Lung (tissue), 16 donors: ENCODE measurements around the gene TMEM132E. TPM values are rescaled to one million over a fixed set of nuclear protein-coding genes. Genes with fewer than 3 reads are reported as not detected.

Experiments used
- ATAC-seq: fragments of 200-7000 bp; cut with Tn5 transposase; one replicate; pipeline ENCODE4 v1.9.1; 2020; ENCODE audit warnings: moderate number of reproducible peaks; ENCODE audit not compliant: insufficient read depth, low FRiP score
- DNase-seq, 3 donors: peaks; one replicate each; pipeline ENCODE4 v3.0.0-alpha.2; 2013 to 2017
- H3K27ac ChIP-seq, 2 donors: one replicate each; pipeline ENCODE4 v1.5.1; 2013; ENCODE audit warnings: mild to moderate bottlenecking in 2 of 2, moderate library complexity in 2 of 2, control low read depth in 1 of 2, inconsistent platforms in 1 of 2, low read depth in 1 of 2, low read length in 1 of 2
- H3K27me3 ChIP-seq, 3 donors: one replicate each; pipeline ENCODE4 v1.5.1; 2013; ENCODE audit warnings: low read length in 2 of 3; ENCODE audit not compliant: control insufficient read depth in 3 of 3, insufficient read depth in 3 of 3
- H3K36me3 ChIP-seq, 4 donors: one replicate each; pipeline ENCODE4 v1.5.1; 2013; ENCODE audit warnings: low read length in 4 of 4, mild to moderate bottlenecking in 1 of 4, moderate library complexity in 1 of 4; ENCODE audit not compliant: control insufficient read depth in 4 of 4, insufficient read depth in 4 of 4
- H3K4me1 ChIP-seq, 5 donors: one replicate each; pipeline ENCODE4 v1.5.1; 2013; ENCODE audit warnings: low read length in 5 of 5, mild to moderate bottlenecking in 2 of 5, moderate library complexity in 1 of 5; ENCODE audit not compliant: control insufficient read depth in 5 of 5, insufficient read depth in 5 of 5
- H3K4me3 ChIP-seq: one replicate; pipeline ENCODE4 v1.5.1; 2013; ENCODE audit warnings: mild to moderate bottlenecking, control low read depth, moderate library complexity
- H3K9ac ChIP-seq, 2 donors: one replicate each; pipeline ENCODE4 v1.5.1; 2013; ENCODE audit warnings: low read length in 2 of 2, control low read depth in 1 of 2; ENCODE audit not compliant: insufficient read depth in 1 of 2
- H3K9me3 ChIP-seq, 4 donors: one replicate each; pipeline ENCODE4 v1.5.1; 2013; ENCODE audit warnings: low read length in 3 of 4, mild to moderate bottlenecking in 1 of 4, moderate library complexity in 1 of 4; ENCODE audit not compliant: control insufficient read depth in 4 of 4, insufficient read depth in 3 of 4
- CTCF ChIP-seq: IDR thresholded peaks from 2 replicates; pipeline ENCODE4 v1.5.1; 2012; ENCODE audit warnings: mild to moderate bottlenecking; ENCODE audit errors: control extremely low read depth, extremely low read depth
- WGBS, 2 donors: extraction: QIAGEN DNeasy Blood & Tissue Kit; methylation state at CpG; one replicate each; pipeline ENCODE4 v1.1.7; 2013; 5-methylcytosine and 5-hydroxymethylcytosine counted together
- long read RNA-seq, 5 donors: transcript quantifications; one replicate each; lab custom pipeline, GENCODE V29; 2026
- polyA plus RNA-seq, 2 donors: library from polyadenylated mRNA; stranded (reverse); fragments of 200-250 nt; gene quantifications; one replicate each; pipeline ENCODE4 v1.2.1, GENCODE V29; 2013
- total RNA-seq, 2 donors: library from RNA; depleted of rRNA in 1 of 2; stranded (reverse); fragments of >200 nt in 1 of 2; gene quantifications; one replicate each; pipeline ENCODE4 v1.2.1, GENCODE V29; 2014 to 2021
- donor health status: control.
- donor health status: control.
- donor health status: Bipolar disorder and iron deficiency.
- donor health status: healthy.
- donor health status: DM: yes; HTN: yes; CAD: no.

The TMEM132E gene
- total RNA-seq (under 1 TPM; 0.09 to 0.17 TPM), polyA plus RNA-seq (under 1 TPM; 0.02 to 0.05 TPM)
- long read RNA-seq, donor 1, result 0 reads
- long read RNA-seq, donor 2, result 0 reads
- long read RNA-seq, donor 3, result 0 reads
- long read RNA-seq, donor 4, result 0 reads
- long read RNA-seq, donor 5, result 0 reads

- H3K27me3 ChIP-seq, result peaks cover 9 to 75% (median 60%) of the 10 kb centered on the region in 3 donors
- 1% methylated on average over 72 to 101 of the region's 101 CpGs for WGBS, 2 donors
- peak within 1 kb of the TSS; percentile 30 for H3K4me3 ChIP-seq
- peak; percentile 28 for ATAC-seq
- H3K9me3 ChIP-seq, result peaks cover 0 to 3% (median 0%) of the 10 kb centered on the region in 4 donors
- TF ChIP-seq CTCF, result no peak
- H3K27ac ChIP-seq, result no peak within 1 kb of the TSS
- peaks cover 0 to 38% (median 0%) of the 10 kb centered on the region in 5 donors for H3K4me1 ChIP-seq
- DNase-seq, result peak; percentile 68 to 72 (median 68)
- H3K9ac ChIP-seq, result no peak within 1 kb of the TSS
- no peaks in the 10 kb centered on the region for H3K36me3 ChIP-seq
Observed at GRCh38 chr17:34579017-34579946, at the start of gene TMEM132E. TMEM132E (plus strand) TSS chr17:34579582; CDS start chr17:34581077, 1,495 bp downstream.

GRCh38 chr17:34530918-34531317 is 48.5 kb upstream of the TMEM132E start:
- no peaks in the 10 kb centered on the region for H3K36me3 ChIP-seq
- no peak overlapping the region for H3K9ac ChIP-seq
- no peaks in the 10 kb centered on the region for H3K4me1 ChIP-seq
- H3K27me3 ChIP-seq, result peaks cover 0 to 7% (median 2%) of the 10 kb centered on the region in 3 donors
- no peak for ATAC-seq
- H3K9me3 ChIP-seq, result no peaks in the 10 kb centered on the region
- 39 to 48% methylated on average over 3 of the region's 3 CpGs for WGBS, 2 donors
- DNase-seq, result no peak
- no peak for TF ChIP-seq CTCF
- no peak overlapping the region for H3K27ac ChIP-seq
- H3K4me3 ChIP-seq, result no peak overlapping the region

GRCh38 chr17:34532281-34533065 is 46.9 kb upstream of the TMEM132E start:
- no peak for TF ChIP-seq CTCF
- DNase-seq (peak in 1 of 3 donors; percentile 9), ATAC-seq (no peak)
- H3K4me3 ChIP-seq, result no peak overlapping the region
- no peaks in the 10 kb centered on the region for H3K36me3 ChIP-seq
- peaks cover 0 to 2% (median 0%) of the 10 kb centered on the region in 4 donors for H3K9me3 ChIP-seq
- H3K27ac ChIP-seq, result no peak overlapping the region
- no peaks in the 10 kb centered on the region for H3K4me1 ChIP-seq
- peaks cover 0 to 7% (median 2%) of the 10 kb centered on the region in 3 donors for H3K27me3 ChIP-seq
- no peak overlapping the region for H3K9ac ChIP-seq
- WGBS, 2 donors, result 39% methylated on average over 6 of the region's 6 CpGs
